Stimulated activated CD8-positive, alpha-beta memory T cell treated with anti-CD3 and anti-CD28 coated beads, Interleukin-12 subunit alpha, Interleukin-12 subunit beta, amount 100 ng/mL, for 1 hour (primary cell): Measurements from ENCODE around the gene DNASE2.

Source experiments
- DNase-seq: peaks from one replicate; pipeline ENCODE4 v3.0.0-alpha.2; 2020; ENCODE audit warnings: low read depth

Gene DNASE2

GRCh38 chr19:12833738-12834565 lies 47.3 kb downstream of the DNASE2 start:
- DNase-seq: no peak

GRCh38 chr19:12833418-12833737 lies 47.9 kb downstream of the DNASE2 start:
- no peak for DNase-seq

- DNase-seq: no peak
Measured at GRCh38 chr19:12828494-12828893, 52.8 kb downstream of the DNASE2 start.

GRCh38 chr19:12825254-12826131 lies 55.8 kb downstream of the DNASE2 start:
- no peak for DNase-seq
